HepG2 (cell line): ENCODE data around the gene ARHGAP15. TPM values are rescaled to one million over a fixed set of nuclear protein-coding genes. Genes with fewer than 3 reads are reported as not detected.

Experiments used
- ATAC-seq: fragments of 200-7000 bp; cut with Tn5 transposase; 3 replicates; pipeline ENCODE4 v1.9.1; 2020; ENCODE audit warnings: mild to moderate bottlenecking, moderate library complexity
- BruUV-seq: library from RNA; stranded (reverse); fragments of 400-500 nt; replicated peaks from 2 replicates; lab custom pipeline; 2021; lab: Mats Ljungman, UMichigan
- CTCF ChIA-PET: fragments of 300-600 bp; formaldehyde crosslinking; extraction: SDS; loops from one replicate; lab custom pipeline; 2021; ENCODE audit warnings: low total read pairs, inconsistent platforms, low intra/inter-chr PET ratio; lab: Yijun Ruan, JAX
- POLR2A ChIA-PET: fragments of 350-600 bp; sonication (Branson Sonifier 250); formaldehyde crosslinking; loops from one replicate; lab custom pipeline; 2020; ENCODE audit warnings: antibody characterized with exemption, inconsistent platforms; lab: Yijun Ruan, JAX
- DNase-seq: peaks from one replicate; pipeline ENCODE4 v3.0.0-alpha.2; 2015; ENCODE audit warnings: low spot score
- FAIRE-seq: peaks from 3 replicates; lab custom pipeline; 2011; peaks lifted over from hg19 to GRCh38; lab: Jason Lieb, UNC
- H2AFZ ChIP-seq: one replicate; pipeline ENCODE4 v1.6.1; 2011; ENCODE audit warnings: low read length, inconsistent platforms
- H3K27ac ChIP-seq: fragments of 300-600 bp; 3 replicates; pipeline ENCODE4 v1.8.0; 2011; ENCODE audit warnings: mixed run types, mild to moderate bottlenecking, mixed read lengths, low read length, inconsistent platforms; ENCODE audit not compliant: insufficient read depth; ENCODE audit errors: extremely low read length
- H3K27me3 ChIP-seq, 2 experiments: fragments of 200-600 bp in 1 of 2; 2 replicates in 1 of 2; 3 replicates in 1 of 2; pipeline versions ENCODE4 v1.6.0 to v1.8.0; 2011; ENCODE audit warnings: low read length in 2 of 2, mild to moderate bottlenecking in 2 of 2, moderate library complexity in 2 of 2, inconsistent platforms in 1 of 2; ENCODE audit not compliant: insufficient read depth in 2 of 2, control insufficient read depth in 1 of 2
- H3K36me3 ChIP-seq, 2 experiments: fragments of 200-600 bp in 1 of 2; replicated peaks in 1 of 2; 2 replicates in 1 of 2; 3 replicates in 1 of 2; pipeline versions ENCODE4 v1.5.1 to v1.8.0; 2011; ENCODE audit warnings: low read length in 2 of 2, inconsistent platforms in 1 of 2; ENCODE audit not compliant: insufficient read depth in 2 of 2, control insufficient read depth in 1 of 2
- H3K4me1 ChIP-seq: 2 replicates; pipeline ENCODE4 v1.5.1; 2012; ENCODE audit warnings: low read length, inconsistent platforms; ENCODE audit not compliant: insufficient read depth
- H3K4me2 ChIP-seq: 2 replicates; pipeline ENCODE4 v1.6.0; 2011; ENCODE audit warnings: low read depth, low read length, inconsistent platforms
- H3K4me3 ChIP-seq, 3 experiments: fragments of 200-600 bp in 1 of 3; sonication (generic), shearing (Covaris generic) in 1 of 3; replicated peaks in 1 of 3; 2 replicates each; pipeline ENCODE4 v1.5.1; 2011 to 2016; ENCODE audit warnings: low read length in 3 of 3, inconsistent platforms in 2 of 3, low read depth in 2 of 3, mild to moderate bottlenecking in 2 of 3, control low read depth in 1 of 3, mixed read lengths in 1 of 3; ENCODE audit not compliant: insufficient read depth in 1 of 3
- H3K79me2 ChIP-seq: one replicate; pipeline ENCODE4 v1.6.1; 2011; ENCODE audit warnings: low read length, inconsistent platforms; ENCODE audit not compliant: insufficient read depth
- H3K9ac ChIP-seq: 2 replicates; pipeline ENCODE4 v1.6.0; 2011; ENCODE audit warnings: mild to moderate bottlenecking, low read depth, low read length, inconsistent platforms; ENCODE audit not compliant: insufficient read depth
- H3K9me3 ChIP-seq: 2 replicates; pipeline ENCODE4 v1.5.1; 2012; ENCODE audit warnings: mild to moderate bottlenecking, low read length
- H4K20me1 ChIP-seq: 2 replicates; pipeline ENCODE4 v1.6.0; 2011; ENCODE audit warnings: inconsistent platforms, mild to moderate bottlenecking, low read length, moderate library complexity; ENCODE audit not compliant: insufficient read depth
- ARID2 ChIP-seq: sonication (generic); formaldehyde crosslinking; IDR thresholded peaks from 2 replicates; pipeline ENCODE4 v1.8.1; 2022; ENCODE audit warnings: mild to moderate bottlenecking, missing genetic modification reagents, borderline replicate concordance
- ASH2L ChIP-seq: fragments of 300-600, 200-600 bp; sonication (generic); IDR thresholded peaks from 2 replicates; pipeline ENCODE4 v1.7.0; 2017; ENCODE audit warnings: low read depth, mild to moderate bottlenecking, moderate library complexity, mixed read lengths, low read length; ENCODE audit not compliant: insufficient read length
- BCL6 ChIP-seq: IDR thresholded peaks from 2 replicates; pipeline ENCODE4 v1.6.1; 2016; ENCODE audit warnings: missing genetic modification reagents, missing compliant biosample characterization
- GABPA ChIP-seq, 2 experiments: IDR thresholded peaks; 2 replicates each; pipeline ENCODE4 v1.6.1; 2011 to 2016; ENCODE audit warnings: low read depth in 2 of 2, low read length in 1 of 2, missing biosample characterization in 1 of 2, missing genetic modification characterization in 1 of 2
- MAX ChIP-seq: IDR thresholded peaks from 2 replicates; pipeline ENCODE4 v1.6.1; 2012; ENCODE audit warnings: inconsistent platforms
- NBN ChIP-seq: fragments of 450-650 bp; conservative IDR thresholded peaks from 2 replicates; pipeline ENCODE4 v1.6.1; 2017
- RNF219 ChIP-seq: sonication (generic); formaldehyde crosslinking; IDR thresholded peaks from 2 replicates; pipeline ENCODE4 v1.5.0; 2020; ENCODE audit warnings: mild to moderate bottlenecking, missing genetic modification reagents
- SMAD1 ChIP-seq: sonication (generic); formaldehyde crosslinking; IDR thresholded peaks from 2 replicates; pipeline ENCODE4 v1.4.0; 2020; ENCODE audit warnings: missing genetic modification reagents, low read depth, mild to moderate bottlenecking, borderline replicate concordance
- SOX13 ChIP-seq, 3 experiments: fragments of 450-650 bp in 1 of 3; sonication (generic) in 1 of 3; formaldehyde crosslinking in 1 of 3; IDR thresholded peaks in 2 of 3; conservative IDR thresholded peaks in 1 of 3; 2 replicates each; pipeline versions ENCODE4 v1.5.0 to v1.6.1; 2016 to 2020; ENCODE audit warnings: antibody characterized with exemption in 1 of 3, mild to moderate bottlenecking in 1 of 3, missing compliant biosample characterization in 1 of 3, missing genetic modification reagents in 1 of 3, moderate library complexity in 1 of 3
- ZC3H13 ChIP-seq: sonication (generic); formaldehyde crosslinking; IDR thresholded peaks from 2 replicates; pipeline ENCODE4 v1.8.1; 2023; ENCODE audit warnings: mild to moderate bottlenecking, missing genetic modification reagents, moderate library complexity
- ZC3H4 ChIP-seq: sonication (generic); formaldehyde crosslinking; IDR thresholded peaks from 2 replicates; pipeline ENCODE4 v1.4.0; 2020; ENCODE audit warnings: missing genetic modification reagents, borderline replicate concordance
- ZNF17 ChIP-seq: sonication (generic); formaldehyde crosslinking; IDR thresholded peaks from 2 replicates; pipeline ENCODE4 v1.5.0; 2020; ENCODE audit warnings: mild to moderate bottlenecking, missing genetic modification reagents
- ZNF207 ChIP-seq: fragments of 450-650 bp; IDR thresholded peaks from 2 replicates; pipeline ENCODE4 v1.6.1; 2016; ENCODE audit warnings: antibody characterized with exemption, borderline replicate concordance
- ZNF232 ChIP-seq: sonication (generic); formaldehyde crosslinking; IDR thresholded peaks from 2 replicates; pipeline ENCODE4 v1.4.0; 2020; ENCODE audit warnings: missing genetic modification reagents, borderline replicate concordance
- ZNF562 ChIP-seq: sonication (generic); formaldehyde crosslinking; IDR thresholded peaks from 2 replicates; pipeline ENCODE4 v1.8.0; 2022; ENCODE audit warnings: missing genetic modification reagents, borderline replicate concordance
- ZNF740 ChIP-seq: sonication (generic); formaldehyde crosslinking; IDR thresholded peaks from 2 replicates; pipeline ENCODE4 v1.4.0; 2020; ENCODE audit warnings: missing genetic modification reagents
- ZNF83 ChIP-seq: sonication (generic); formaldehyde crosslinking; IDR thresholded peaks from 2 replicates; pipeline ENCODE4 v1.4.0; 2020; ENCODE audit warnings: missing genetic modification reagents, mild to moderate bottlenecking, borderline replicate concordance
- ZSCAN20 ChIP-seq: sonication (generic); formaldehyde crosslinking; IDR thresholded peaks from 2 replicates; pipeline ENCODE4 v1.4.0; 2020; ENCODE audit warnings: missing genetic modification reagents, mild to moderate bottlenecking, borderline replicate concordance
- WGBS: methylation state at CpG from one replicate; pipeline ENCODE4 v1.1.6; 2017; ENCODE audit warnings: low lambda C conversion rate; 5-methylcytosine and 5-hydroxymethylcytosine counted together
- in situ Hi-C: cut with HindIII; loops from 2 replicates; pipeline ENCODE4 v1.10.0; 2017; ENCODE audit warnings: low pct_unique_long_range_greater_than_20kb; ENCODE audit not compliant: extremely low pct_ligation_motif_present
- intact Hi-C: fragments of 100-400 bp; cut with micrococcal nuclease; formaldehyde crosslinking; loops from one replicate; pipeline ENCODE4 v1.10.0; 2022; ENCODE audit not compliant: unreplicated experiment
- polyA plus RNA-seq, 8 experiments: library from polyadenylated mRNA; depleted of rRNA in 3 of 8; stranded (reverse) in 7 of 8; unstranded in 1 of 8; fragments of >200 nt; fragmentation: Illumina TruSeq in 4 of 8; extraction: Trizol in 4 of 8; gene quantifications; 2 replicates each; pipeline versions ENCODE4 v1.2.1 to v1.2.3, GENCODE V29; 2011 to 2016; ENCODE audit warnings: low read depth in 4 of 8, missing spikeins in 1 of 8, mixed read lengths in 1 of 8; ENCODE audit not compliant: insufficient read depth in 1 of 8
- total RNA-seq, 5 experiments: library from RNA; depleted of rRNA; stranded (reverse); fragments of >200 nt; fragmentation: Illumina TruSeq; extraction: Trizol; gene quantifications; 2 replicates each; pipeline ENCODE4 v1.2.3, GENCODE V29; 2016; ENCODE audit warnings: low read depth in 1 of 5

The ARHGAP15 gene
- total and polyA plus RNA-seq, 2 of the 13 experiments (the other 11 are each of a cell fraction or from before 2014, with no cell fraction given) = 0.04 TPM; not detected in 1

- Histone ChIP-seq H3K79me2 (no peaks in the 10 kb centered on the region), H3K4me3 (no peak overlapping the region), H3K27me3 (no peaks in the 10 kb centered on the region), H3K36me3 (no peaks in the 10 kb centered on the region), H3K27ac (no peak overlapping the region), H3K4me2 (no peak overlapping the region), H2AFZ (no peak overlapping the region), H3K9ac (no peak overlapping the region), H3K4me1 (no peaks in the 10 kb centered on the region), H4K20me1 (no peaks in the 10 kb centered on the region), H3K9me3 (no peaks in the 10 kb centered on the region)
- POLR2A ChIA-PET = no interaction called here
- 10% methylated on average over 6 of the region's 6 CpGs for WGBS
- no peak for ATAC-seq
- no TSS peak for BruUV-seq
- intact Hi-C loops (no loop called here), in situ Hi-C loops (no loop called here)
- TF ChIP-seq ZC3H13 (CRISPR knock-in tag) (no peak), ZNF562 (no peak), ZC3H4 (CRISPR knock-in tag) (no peak), GABPA (IDR thresholded peaks at IDR 0.05; ENCODE audit: low read depth, low read length) (no peak), GABPA (CRISPR knock-in tag; IDR thresholded peaks at IDR 0.05; ENCODE audit: low read depth) (no peak), ZNF207 (no peak), BCL6 (CRISPR knock-in tag) (no peak), NBN (no peak), ZNF17 (CRISPR knock-in tag) (no peak), ZNF83 (no peak), SMAD1 (CRISPR knock-in tag) (no peak), RNF219 (no peak), ASH2L (no peak), ZNF232 (CRISPR knock-in tag) (no peak), ARID2 (no peak), ZNF740 (CRISPR knock-in tag) (no peak), ZSCAN20 (CRISPR knock-in tag) (no peak), MAX (no peak), SOX13 (IDR thresholded peaks at IDR 0.05) (no peak), SOX13 (CRISPR knock-in tag; conservative IDR thresholded peaks at IDR 0.05 in 1 of 2, IDR thresholded peaks at IDR 0.05 in 1 of 2) (no peak)
- no peak for FAIRE-seq
- no peak for DNase-seq
- CTCF ChIA-PET = no interaction called here
Observed at GRCh38 chr2:143726151-143726845, 597.1 kb downstream of the ARHGAP15 start.
